Epithelial cell of proximal tubule (primary cell): ENCODE results near the gene ING1. TPM values are rescaled to one million over a fixed set of nuclear protein-coding genes. Genes with fewer than 3 reads are reported as not detected.

Experiments
- DNase-seq: peaks from one replicate; pipeline ENCODE4 v3.0.0-alpha.2; 2011; ENCODE audit warnings: low read depth
- H3K4me3 ChIP-seq: 2 replicates; pipeline ENCODE4 v1.5.1; 2011; ENCODE audit warnings: low read depth, mild to moderate bottlenecking, low read length
- CTCF ChIP-seq: conservative IDR thresholded peaks from 2 replicates; pipeline ENCODE4 v1.5.1; 2012; ENCODE audit warnings: low read depth, mild to moderate bottlenecking, low read length
- total RNA-seq: library from RNA; depleted of rRNA; stranded (reverse); fragments of >200 nt; gene quantifications from 2 replicates; pipeline ENCODE4 v1.2.3, GENCODE V29; 2015

The ING1 gene
- total RNA-seq, 1 donor from 2014 or later, result 14.1 TPM

DNA sequence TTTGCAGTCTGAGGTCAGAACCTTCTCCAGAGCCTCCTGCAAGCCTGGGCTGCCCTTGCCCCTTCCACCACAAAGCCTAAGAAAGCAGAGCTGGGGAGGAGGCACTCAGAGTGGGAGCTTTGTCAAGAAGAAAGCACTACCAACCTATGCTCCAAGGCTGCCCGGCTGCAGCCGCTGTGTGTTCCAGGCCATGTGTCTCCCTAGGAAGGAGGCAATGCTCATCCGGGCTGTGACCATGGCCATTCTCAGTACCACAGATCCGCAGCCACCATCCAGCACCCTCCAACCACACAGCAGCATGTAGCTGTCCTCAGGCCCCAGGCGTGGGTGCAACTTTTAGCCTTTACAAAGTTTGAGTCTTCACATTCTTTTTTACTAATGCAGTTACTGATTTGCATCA, 29.6 kb upstream of the ING1 start:
- H3K4me3 ChIP-seq, result no peak overlapping the region
- no peak for DNase-seq
- TF ChIP-seq CTCF, result no peak

DNA sequence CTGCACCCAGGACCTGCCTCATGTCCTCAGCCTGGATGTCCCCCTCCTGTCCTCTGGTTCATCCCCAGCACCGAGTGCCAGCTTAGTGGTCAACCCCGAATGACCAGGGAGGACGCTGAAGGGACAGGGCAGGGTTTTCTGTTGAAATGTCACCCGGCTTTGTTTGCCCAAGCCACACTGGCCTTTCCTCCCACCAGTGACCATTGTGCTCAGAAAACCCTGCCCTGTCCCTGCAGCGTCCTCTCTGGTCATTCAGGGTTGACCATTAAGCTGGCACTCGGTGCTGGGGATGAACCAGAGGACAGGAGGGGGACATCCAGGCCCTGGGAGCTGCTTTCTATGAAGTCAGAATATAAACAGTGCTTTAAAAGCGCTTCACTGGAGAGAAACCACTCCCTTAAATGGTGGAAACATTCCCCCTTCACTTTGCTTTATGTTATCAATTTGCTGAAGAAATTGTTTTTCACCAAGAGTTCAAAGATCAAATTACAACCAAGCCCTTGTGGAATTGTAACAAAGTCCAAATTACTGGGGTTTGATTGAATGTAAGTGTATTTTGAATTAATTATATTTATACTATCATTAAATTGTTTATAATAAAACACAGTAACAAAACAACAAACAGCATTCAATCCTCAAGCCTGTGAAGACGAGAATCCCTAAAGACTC, 29.0 kb upstream of the ING1 start:
- no peak overlapping the region for H3K4me3 ChIP-seq
- no peak for DNase-seq
- no peak for TF ChIP-seq CTCF

DNA sequence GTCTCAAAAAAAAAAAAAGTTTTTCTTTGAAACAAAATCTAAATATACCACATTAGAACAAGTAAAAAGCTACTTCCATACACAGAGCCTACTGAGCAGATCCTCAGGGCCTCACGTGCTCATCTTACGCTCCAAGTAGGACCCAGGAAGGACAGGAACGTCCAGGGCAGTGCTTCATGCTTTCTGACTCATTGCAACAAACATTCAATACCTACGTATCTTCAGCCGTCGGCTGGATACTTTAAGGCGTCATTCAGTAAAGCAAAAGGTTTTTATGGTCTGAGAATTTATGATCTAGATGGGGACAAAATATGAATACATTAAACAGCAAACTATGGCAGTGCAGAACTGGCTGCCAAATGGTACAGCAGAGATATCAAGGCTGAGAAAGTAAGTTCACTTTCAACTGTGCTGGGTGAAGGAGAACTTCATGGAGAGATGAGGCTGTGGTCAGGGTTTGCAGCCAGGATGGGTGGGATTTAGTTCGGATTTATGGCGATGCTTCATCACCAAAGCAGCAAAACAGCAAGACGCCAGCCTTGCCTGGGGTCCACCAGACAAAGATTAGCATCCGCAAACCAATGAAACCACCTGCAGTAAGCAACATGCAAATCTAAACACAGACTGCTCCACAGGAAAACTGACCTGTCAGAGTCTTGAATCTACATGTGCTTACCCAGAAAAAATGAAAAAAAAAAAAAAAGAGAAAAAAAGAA, 28.0 kb upstream of the ING1 start:
- no peak overlapping the region for H3K4me3 ChIP-seq
- no peak for TF ChIP-seq CTCF
- no peak for DNase-seq

GRCh38 chr13:110687736-110688135, 25.8 kb upstream of the ING1 start:
- TF ChIP-seq CTCF, result no peak
- DNase-seq, result no peak
- H3K4me3 ChIP-seq, result no peak overlapping the region

GRCh38 chr13:110689041-110689440, 24.5 kb upstream of the ING1 start:
- DNase-seq, result no peak
- H3K4me3 ChIP-seq, result no peak overlapping the region
- TF ChIP-seq CTCF, result no peak

GRCh38 chr13:110689711-110690110, 23.8 kb upstream of the ING1 start:
- no peak overlapping the region for H3K4me3 ChIP-seq

More at GRCh38 chr13:110689711-110690110, 23.8 kb upstream of the ING1 start:
- DNase-seq, result no peak
- TF ChIP-seq CTCF, result no peak
